H1 (cell line): Measurements from ENCODE around the gene ASIP. TPM values are rescaled to one million over a fixed set of nuclear protein-coding genes. Genes with fewer than 3 reads are reported as not detected.

Source experiments
- CTCF ChIA-PET: fragments of 300-600 bp; sonication (Branson Sonifier 250); formaldehyde crosslinking; loops from one replicate; lab custom pipeline; 2021; ENCODE audit not compliant: partially characterized antibody; lab: Charles Lee
- POLR2A ChIA-PET: fragments of 300-600 bp; sonication (Branson Sonifier 250); formaldehyde crosslinking; loops from one replicate; lab custom pipeline; 2021; ENCODE audit warnings: inconsistent platforms; ENCODE audit not compliant: partially characterized antibody; lab: Charles Lee
- DNase-seq, 2 experiments: peaks; one replicate each; pipeline versions ENCODE4 v3.0.0 to v3.0.0-alpha.2; 2010 to 2022; ENCODE audit warnings: low spot score in 2 of 2, low read depth in 1 of 2, mixed read lengths in 1 of 2
- FAIRE-seq: peaks from 2 replicates; lab custom pipeline; 2011; peaks lifted over from hg19 to GRCh38; lab: Jason Lieb, UNC
- H2AFZ ChIP-seq: 2 replicates; pipeline ENCODE4 v1.8.1; 2012; ENCODE audit warnings: low read length, inconsistent platforms
- H2AK5ac ChIP-seq: 2 replicates; pipeline ENCODE4 v1.6.1; 2013; ENCODE audit warnings: low read depth, low read length
- H2BK120ac ChIP-seq: replicated peaks from 2 replicates; pipeline ENCODE3; 2013; ENCODE audit warnings: low read depth, low read length, inconsistent platforms
- H2BK12ac ChIP-seq: 2 replicates; pipeline ENCODE4 v1.6.1; 2013; ENCODE audit warnings: low read depth, low read length
- H2BK15ac ChIP-seq: 2 replicates; pipeline ENCODE4 v1.6.1; 2013; ENCODE audit warnings: low read length
- H2BK20ac ChIP-seq: 2 replicates; pipeline ENCODE4 v1.6.1; 2013; ENCODE audit warnings: low read length
- H2BK5ac ChIP-seq: 2 replicates; pipeline ENCODE4 v1.6.1; 2013; ENCODE audit warnings: low read depth, low read length
- H3K14ac ChIP-seq: 2 replicates; pipeline ENCODE4 v1.6.1; 2013; ENCODE audit warnings: inconsistent platforms; ENCODE audit not compliant: insufficient read length
- H3K18ac ChIP-seq: 2 replicates; pipeline ENCODE4 v1.6.1; 2013; ENCODE audit warnings: low read length; ENCODE audit errors: extremely low read depth
- H3K23ac ChIP-seq: 2 replicates; pipeline ENCODE4 v1.6.1; 2013; ENCODE audit warnings: inconsistent platforms; ENCODE audit not compliant: insufficient read length
- H3K23me2 ChIP-seq: 2 replicates; pipeline ENCODE4 v1.6.1; 2013; ENCODE audit warnings: low read depth, low read length
- H3K27ac ChIP-seq: 2 replicates; pipeline ENCODE4 v1.6.1; 2011; ENCODE audit warnings: low read depth, low read length, inconsistent platforms
- H3K27me3 ChIP-seq, 4 experiments: replicated peaks in 1 of 4; 1 replicate in 1 of 4; 2 replicates in 3 of 4; pipeline versions ENCODE4 v1.6.1 to v1.8.1; 2011 to 2013; ENCODE audit warnings: low read length in 3 of 4, mild to moderate bottlenecking in 3 of 4, inconsistent platforms in 2 of 4, mixed read lengths in 2 of 4, moderate library complexity in 1 of 4; ENCODE audit not compliant: control insufficient read depth in 3 of 4, insufficient read depth in 3 of 4; ENCODE audit errors: extremely low read depth in 1 of 4
- H3K36me3 ChIP-seq, 4 experiments: 2 replicates each; pipeline versions ENCODE4 v1.6.1 to v1.8.1; 2011 to 2013; ENCODE audit warnings: mild to moderate bottlenecking in 4 of 4, low read length in 3 of 4, moderate library complexity in 2 of 4, control low read depth in 1 of 4, inconsistent platforms in 1 of 4; ENCODE audit not compliant: insufficient read depth in 4 of 4, control insufficient read depth in 2 of 4
- H3K4ac ChIP-seq: replicated peaks from 2 replicates; pipeline ENCODE3; 2013; ENCODE audit warnings: low read length, low read depth, mixed read lengths, inconsistent platforms; ENCODE audit not compliant: insufficient read length
- H3K4me1 ChIP-seq, 4 experiments: replicated peaks in 1 of 4; 1 replicate in 1 of 4; 2 replicates in 3 of 4; pipeline versions ENCODE4 v1.6.1 to v1.8.1; 2011 to 2013; ENCODE audit warnings: low read length in 3 of 4, inconsistent platforms in 2 of 4, mixed read lengths in 1 of 4; ENCODE audit not compliant: insufficient read depth in 4 of 4, control insufficient read depth in 3 of 4
- H3K4me2 ChIP-seq, 2 experiments: 2 replicates each; pipeline versions ENCODE4 v1.6.1 to v1.8.1; 2011 to 2013; ENCODE audit warnings: low read depth in 2 of 2, low read length in 2 of 2, control low read depth in 1 of 2, inconsistent platforms in 1 of 2, mild to moderate bottlenecking in 1 of 2; ENCODE audit not compliant: insufficient read depth in 1 of 2
- H3K4me3 ChIP-seq, 4 experiments: fragments of 200-600, 300-600 bp in 1 of 4; sonication (generic), shearing (Covaris generic), sonication (Bioruptor Twin) in 1 of 4; 2 replicates each; pipeline versions ENCODE4 v1.5.1 to v1.8.1; 2011 to 2016; ENCODE audit warnings: low read length in 4 of 4, low read depth in 3 of 4, control low read depth in 2 of 4, inconsistent platforms in 2 of 4, mild to moderate bottlenecking in 2 of 4, mixed read lengths in 1 of 4, moderate library complexity in 1 of 4; ENCODE audit not compliant: insufficient read depth in 2 of 4; ENCODE audit errors: extremely low read depth in 1 of 4
- H3K56ac ChIP-seq: replicated peaks from 2 replicates; pipeline ENCODE3; 2013; ENCODE audit warnings: low read depth, mild to moderate bottlenecking, mixed read lengths, low read length, inconsistent platforms; ENCODE audit not compliant: insufficient read length
- H3K79me1 ChIP-seq: 2 replicates; pipeline ENCODE4 v1.6.1; 2013; ENCODE audit warnings: low read depth, low read length, control low read depth
- H3K79me2 ChIP-seq, 2 experiments: 2 replicates each; pipeline versions ENCODE4 v1.6.1 to v1.8.1; 2012 to 2013; ENCODE audit warnings: low read length in 2 of 2, mild to moderate bottlenecking in 2 of 2, inconsistent platforms in 1 of 2; ENCODE audit not compliant: insufficient read depth in 2 of 2, control insufficient read depth in 1 of 2
- H3K9ac ChIP-seq, 4 experiments: replicated peaks in 1 of 4; 1 replicate in 1 of 4; 2 replicates in 3 of 4; pipeline versions ENCODE4 v1.6.1 to v1.8.1; 2011 to 2013; ENCODE audit warnings: low read depth in 3 of 4, low read length in 3 of 4, control low read depth in 2 of 4, mild to moderate bottlenecking in 2 of 4, moderate library complexity in 2 of 4, inconsistent platforms in 1 of 4; ENCODE audit errors: extremely low read depth in 1 of 4
- H3K9me3 ChIP-seq, 2 experiments: 2 replicates each; pipeline versions ENCODE4 v1.6.1 to v1.8.1; 2012 to 2013; ENCODE audit warnings: mild to moderate bottlenecking in 2 of 2, moderate library complexity in 2 of 2, control low read depth in 1 of 2, inconsistent platforms in 1 of 2, low read depth in 1 of 2, low read length in 1 of 2, mixed read lengths in 1 of 2; ENCODE audit not compliant: insufficient read depth in 2 of 2
- H4K20me1 ChIP-seq, 2 experiments: replicated peaks in 1 of 2; 2 replicates each; pipeline versions ENCODE3 to v1.8.1; 2011 to 2013; ENCODE audit warnings: inconsistent platforms in 2 of 2, low read length in 2 of 2, mild to moderate bottlenecking in 1 of 2; ENCODE audit not compliant: insufficient read depth in 2 of 2, control insufficient read depth in 1 of 2
- H4K5ac ChIP-seq: 2 replicates; pipeline ENCODE4 v1.6.1; 2013; ENCODE audit warnings: low read length, low read depth, mixed read lengths, inconsistent platforms; ENCODE audit not compliant: insufficient read length
- H4K8ac ChIP-seq: 2 replicates; pipeline ENCODE4 v1.8.0; 2013; ENCODE audit warnings: mild to moderate bottlenecking, moderate library complexity, low read length, inconsistent platforms; ENCODE audit not compliant: insufficient read depth; ENCODE audit errors: extremely low read depth
- H4K91ac ChIP-seq: replicated peaks from 2 replicates; pipeline ENCODE3; 2013; ENCODE audit warnings: low read length, mixed read lengths, inconsistent platforms; ENCODE audit not compliant: insufficient read length
- ATF3 ChIP-seq: IDR thresholded peaks from 2 replicates; pipeline ENCODE4 v1.6.1; 2011; ENCODE audit warnings: low read depth, mild to moderate bottlenecking, low read length; ENCODE audit not compliant: insufficient read depth
- CEBPB ChIP-seq: IDR thresholded peaks from 2 replicates; pipeline ENCODE4 v1.6.1; 2012; ENCODE audit warnings: low read depth, low read length
- CHD1 ChIP-seq: IDR thresholded peaks from 2 replicates; pipeline ENCODE4 v1.6.1; 2012; ENCODE audit warnings: low read depth, low read length, improper control_type of control experiment
- CTCF ChIP-seq, 3 experiments: IDR thresholded peaks; 1 replicate in 2 of 3; 2 replicates in 1 of 3; pipeline versions ENCODE4 v1.5.1 to v1.6.1; 2011; ENCODE audit warnings: low read length in 3 of 3, mild to moderate bottlenecking in 3 of 3, inconsistent platforms in 2 of 3, low read depth in 1 of 3, moderate library complexity in 1 of 3; ENCODE audit not compliant: insufficient read depth in 1 of 3; ENCODE audit errors: control extremely low read depth in 1 of 3
- EP300 ChIP-seq, 2 experiments: IDR thresholded peaks; 1 replicate in 1 of 2; 2 replicates in 1 of 2; pipeline ENCODE4 v1.6.1; 2011 to 2012; ENCODE audit warnings: low read depth in 2 of 2, low read length in 2 of 2, mild to moderate bottlenecking in 2 of 2, borderline replicate concordance in 1 of 2, inconsistent platforms in 1 of 2, moderate library complexity in 1 of 2
- NANOG ChIP-seq: IDR thresholded peaks from 2 replicates; pipeline ENCODE4 v1.6.1; 2011; ENCODE audit warnings: low read length, low read depth, mild to moderate bottlenecking, inconsistent platforms; ENCODE audit not compliant: insufficient read depth, poor library complexity, severe bottlenecking
- POLR2AphosphoS5 ChIP-seq: IDR thresholded peaks from 2 replicates; pipeline ENCODE4 v1.6.1; 2011; ENCODE audit warnings: low read depth, low read length
- SP4 ChIP-seq: IDR thresholded peaks from 2 replicates; pipeline ENCODE4 v1.6.1; 2012; ENCODE audit warnings: low read length, inconsistent platforms
- TAF1 ChIP-seq: IDR thresholded peaks from 2 replicates; pipeline ENCODE4 v1.6.1; 2011; ENCODE audit warnings: mild to moderate bottlenecking, low read depth, low read length
- USF2 ChIP-seq: IDR thresholded peaks from 2 replicates; pipeline ENCODE4 v1.6.1; 2011; ENCODE audit warnings: low read length, improper control_type of control experiment
- WGBS, 2 experiments: shearing (Covaris generic) in 1 of 2; methylation state at CpG; one replicate each; pipeline versions ENCODE4 v1.1.6 to v1.1.7; 2013 to 2015; ENCODE audit warnings: low lambda C conversion rate in 2 of 2, mixed read lengths in 2 of 2, inconsistent platforms in 1 of 2, low coverage in 1 of 2, missing lambda C conversion rate in 1 of 2; ENCODE audit not compliant: insufficient replicate concordance in 2 of 2, insufficient coverage in 1 of 2, insufficient read length in 1 of 2; ENCODE audit errors: extremely low coverage in 1 of 2, missing lambda C conversion rate in 1 of 2; 5-methylcytosine and 5-hydroxymethylcytosine counted together
- polyA plus RNA-seq, 7 experiments: library from polyadenylated mRNA; depleted of rRNA in 3 of 7; stranded (reverse) in 5 of 7; unstranded in 2 of 7; fragments of >200 nt in 5 of 7; fragments of 200-250 nt in 2 of 7; gene quantifications; 1 replicate in 5 of 7; 2 replicates in 1 of 7; 4 replicates in 1 of 7; pipeline versions ENCODE4 v1.2.1 to v1.2.3, GENCODE V29; 2011 to 2013; ENCODE audit warnings: missing spikeins in 2 of 7, mixed read lengths in 2 of 7
- total RNA-seq: library from RNA; stranded (reverse); fragmentation: NEBNext Ultra II Directional; extraction: Animal tissue kit (Norgen Biotek cat#: 25700); gene quantifications from 2 replicates; pipeline ENCODE4 v1.2.1, GENCODE V29; 2021

ASIP gene
- total and polyA plus RNA-seq, 2 of the 8 experiments (the other 6 are each of a cell fraction or from before 2014, with no cell fraction given), result not detected

- H3K23ac ChIP-seq, result no peak overlapping the region
- no peak overlapping the region for H2BK5ac ChIP-seq
- 0 out of 7 replicates have a peak, but pooled peaks cover 0 to 2% (median 0%) of the 10 kb centered on the region in 4 experiments for H3K27me3 ChIP-seq
- no peak overlapping the region for H2AFZ ChIP-seq
- no peak overlapping the region for H4K8ac ChIP-seq
- H3K27ac ChIP-seq, result no peak overlapping the region
- H3K9ac ChIP-seq, result no peak overlapping the region
- H2BK120ac ChIP-seq, result no peak overlapping the region
- no peaks in the 10 kb centered on the region for H3K9me3 ChIP-seq
- no peaks in the 10 kb centered on the region for H3K79me1 ChIP-seq
- no peak overlapping the region for H2BK15ac ChIP-seq
- peaks cover 0 to 2% of the 10 kb centered on the region in 2 experiments for H4K20me1 ChIP-seq
- H3K14ac ChIP-seq, result no peak overlapping the region
- H3K56ac ChIP-seq, result no peak overlapping the region
- H3K4me3 ChIP-seq, result no peak overlapping the region
- FAIRE-seq (no peak), DNase-seq (no peak)
- H2AK5ac ChIP-seq, result no peak overlapping the region
- no peak overlapping the region for H2BK12ac ChIP-seq
- H2BK20ac ChIP-seq, result no peak overlapping the region
- ChIA-PET POLR2A (interaction anchor here (0.9 to 1.6 kb wide), 2 partner anchors 9 to 83 kb away, joined by 3 to 4 read pairs; no protein-coding TSS in a partner anchor), CTCF (interaction anchor here (1.6 kb wide), 1 partner anchor 9 kb away, joined by 4 read pairs; no protein-coding TSS in a partner anchor)
- no peak overlapping the region for H3K4me2 ChIP-seq
- H3K36me3 ChIP-seq, result no peaks in the 10 kb centered on the region
- H4K91ac ChIP-seq, result no peak overlapping the region
- no peaks in the 10 kb centered on the region for H3K79me2 ChIP-seq
- no peak overlapping the region for H4K5ac ChIP-seq
- H3K18ac ChIP-seq, result no peak overlapping the region
- no peak overlapping the region for H3K4ac ChIP-seq
- peaks cover 4% of the 10 kb centered on the region; the same call in 1 of the 2 replicates for H3K23me2 ChIP-seq
- TF ChIP-seq CTCF (IDR thresholded peaks at IDR 0.05; ENCODE audit: control extremely low read depth in 1 of 3, insufficient read depth in 1 of 3, low read depth in 1 of 3, low read length in 3 of 3) (no peak), USF2 (no peak), NANOG (no peak), SP4 (no peak), CHD1 (no peak), TAF1 (no peak), EP300 (IDR thresholded peaks at IDR 0.05; ENCODE audit: borderline replicate concordance in 1 of 2, low read depth in 2 of 2, low read length in 2 of 2) (no peak), ATF3 (no peak), POLR2AphosphoS5 (no peak), CEBPB (no peak)
- 96% methylated on average over 5 of the region's 5 CpGs; no CpG with 5 or more reads in 1 of the 2 experiments for WGBS, 2 experiments
- no peaks in the 10 kb centered on the region for H3K4me1 ChIP-seq
Measured at GRCh38 chr20:34264141-34264540, 22.9 kb downstream of the ASIP start.
